IPS-18c (cell line): Measurements from ENCODE around the gene GALNT10.

Experiments used
- H3K4me3 ChIP-seq: 2 replicates; pipeline ENCODE4 v1.7.0; 2013; ENCODE audit warnings: low read depth, mild to moderate bottlenecking, low read length, moderate library complexity; ENCODE audit not compliant: insufficient read depth
- H3K9me3 ChIP-seq: one replicate; pipeline ENCODE4 v1.6.1; 2013; ENCODE audit warnings: mild to moderate bottlenecking, low read length, moderate library complexity; ENCODE audit not compliant: control insufficient read depth, insufficient read depth

GALNT10 gene

DNA sequence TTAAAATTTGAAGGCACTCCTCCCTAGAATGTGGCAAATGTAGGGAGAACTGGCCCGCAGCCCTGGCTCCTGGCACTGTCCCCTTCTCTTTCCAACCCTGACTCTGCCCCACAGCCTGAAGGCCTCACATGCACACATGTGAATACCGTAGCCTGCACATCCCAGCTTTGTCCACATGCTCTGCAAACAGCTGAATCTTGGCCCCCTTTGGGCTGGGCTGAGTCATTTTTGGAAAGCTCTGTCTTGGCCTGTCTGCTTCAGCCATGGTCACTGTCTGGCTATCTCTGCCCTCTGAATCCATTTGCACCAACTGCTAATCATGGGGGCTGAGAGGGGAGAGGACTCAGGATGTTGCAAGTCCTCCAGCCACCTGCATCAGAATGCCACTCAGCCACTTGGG is 22.1 kb upstream of the GALNT10 start:
- no peaks in the 10 kb centered on the region for H3K9me3 ChIP-seq
- H3K4me3 ChIP-seq = no peak overlapping the region

GRCh38 chr5:154172785-154173184 is 17.7 kb upstream of the GALNT10 start:
- no peaks in the 10 kb centered on the region for H3K9me3 ChIP-seq
- no peak overlapping the region for H3K4me3 ChIP-seq

DNA sequence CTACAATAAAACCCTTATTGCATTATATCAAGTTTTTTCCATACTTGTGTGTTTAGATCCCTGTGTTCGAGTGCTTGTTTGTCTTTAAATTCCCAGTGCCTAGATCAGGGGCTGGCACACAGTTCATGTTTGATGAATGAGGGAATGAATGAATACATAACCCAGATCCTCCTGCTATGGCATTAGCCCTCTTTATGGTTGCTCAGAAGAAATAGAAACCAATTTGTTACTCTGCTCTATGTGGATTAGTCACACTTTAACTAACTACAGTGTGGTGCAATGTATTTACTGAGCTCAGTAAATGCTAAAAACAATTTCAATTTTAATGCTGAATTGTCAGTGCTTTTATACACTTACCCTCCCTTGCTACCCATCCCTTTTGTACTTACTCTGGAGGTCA is 16.4 kb upstream of the GALNT10 start:
- no peak overlapping the region for H3K4me3 ChIP-seq
- H3K9me3 ChIP-seq = no peaks in the 10 kb centered on the region

DNA sequence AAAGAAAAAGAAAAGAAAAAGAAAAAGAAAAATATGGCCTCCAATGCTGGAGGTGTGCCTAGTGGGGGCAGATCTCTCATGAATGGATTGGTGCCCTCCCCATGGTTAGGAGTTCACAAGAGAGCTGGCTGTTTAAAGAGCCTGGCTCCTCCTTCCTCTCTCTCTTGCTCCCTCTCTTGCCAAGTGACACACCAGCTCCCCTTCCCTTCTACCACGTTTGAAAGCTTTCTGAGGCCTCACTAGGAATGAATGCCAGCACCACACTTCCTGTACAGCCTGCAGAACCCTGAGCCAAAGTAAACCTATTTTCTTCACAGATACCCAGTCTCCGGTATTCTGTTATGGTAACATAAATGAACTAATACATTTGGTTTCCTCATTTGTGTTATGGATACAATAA is 14.4 kb upstream of the GALNT10 start:
- no peaks in the 10 kb centered on the region for H3K9me3 ChIP-seq
- no peak overlapping the region for H3K4me3 ChIP-seq

DNA sequence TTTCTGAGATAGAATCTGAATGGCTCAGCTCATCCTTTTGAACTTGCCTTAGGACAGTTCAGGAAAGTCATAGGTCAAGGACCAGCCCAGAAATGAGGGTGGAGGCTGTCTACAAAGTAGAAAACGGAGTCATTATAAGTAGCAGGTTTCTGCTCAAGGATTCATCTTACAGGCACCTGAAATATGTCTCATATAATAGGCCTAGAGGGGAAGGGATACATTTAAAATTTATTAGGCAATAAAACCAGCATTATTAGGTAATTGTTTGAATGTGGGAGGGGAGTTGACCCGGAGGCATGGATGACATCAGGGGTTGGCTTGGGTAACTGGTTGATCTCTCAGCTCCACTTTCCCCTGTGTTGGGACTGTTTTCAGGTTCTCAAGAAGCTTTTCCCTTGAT is 11.9 kb upstream of the GALNT10 start:
- no peak overlapping the region for H3K4me3 ChIP-seq
- no peaks in the 10 kb centered on the region for H3K9me3 ChIP-seq

DNA sequence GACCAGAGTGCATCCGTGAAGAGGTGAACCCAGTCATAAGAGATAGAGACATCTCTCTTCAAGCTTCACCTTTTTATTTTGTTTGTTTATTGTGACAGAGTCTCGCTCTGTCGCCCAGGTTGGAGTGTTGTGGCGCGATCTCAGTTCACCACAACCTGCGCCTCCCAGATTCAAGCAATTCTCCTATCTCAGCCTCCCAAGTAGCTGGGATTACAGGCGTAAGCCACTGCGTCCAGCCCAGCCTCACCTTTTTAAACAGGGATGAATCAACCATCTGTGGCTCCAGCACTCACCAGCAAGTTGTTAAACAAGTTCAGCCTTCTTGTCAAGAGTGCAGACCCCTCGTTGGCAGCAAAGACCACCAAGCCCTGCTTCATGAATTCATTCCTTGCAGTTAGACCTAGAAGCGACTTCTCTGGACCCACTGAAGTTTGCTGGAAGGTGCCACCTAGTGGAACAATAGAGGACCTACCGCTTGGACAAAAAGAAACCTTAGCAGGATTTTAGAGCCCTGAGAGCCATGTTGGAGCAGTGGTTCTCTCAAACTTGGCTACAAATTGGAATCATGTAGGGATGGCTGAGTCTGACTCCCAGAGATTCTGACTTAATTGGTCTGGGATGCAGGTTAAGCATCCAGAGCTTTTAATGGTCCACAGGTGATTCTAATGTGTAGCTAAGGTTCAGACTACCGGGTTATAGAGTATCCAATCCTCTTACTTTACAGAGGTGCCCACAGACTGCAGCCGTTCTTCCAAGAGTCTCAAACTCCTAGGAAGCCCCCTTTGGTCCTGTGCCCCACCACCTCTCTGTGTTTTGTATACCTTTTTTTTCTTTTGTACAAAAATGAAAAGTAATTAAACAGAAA is 10.5 kb upstream of the GALNT10 start:
- no peaks in the 10 kb centered on the region for H3K9me3 ChIP-seq
- no peak overlapping the region for H3K4me3 ChIP-seq

DNA sequence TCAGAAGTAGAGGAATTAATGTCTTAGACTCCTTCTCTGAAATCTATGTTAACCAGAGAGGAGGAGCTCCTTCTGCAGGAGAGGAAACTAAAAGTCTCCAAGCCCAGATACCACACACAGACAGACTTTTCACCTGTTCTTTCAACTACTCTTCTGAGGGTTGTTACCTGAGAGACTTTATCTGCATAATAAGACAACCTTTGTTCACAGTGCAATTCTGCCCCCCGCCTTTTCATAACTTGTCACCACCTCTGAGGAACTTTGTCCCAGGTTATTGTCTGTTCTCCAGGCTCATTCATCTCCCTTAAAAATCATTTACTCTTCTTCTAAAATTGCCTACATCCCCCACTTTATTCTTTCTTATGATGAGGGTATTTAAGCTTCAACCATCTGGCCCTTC is 9.4 kb upstream of the GALNT10 start:
- no peaks in the 10 kb centered on the region for H3K9me3 ChIP-seq
- no peak overlapping the region for H3K4me3 ChIP-seq

GRCh38 chr5:154189256-154189818 is 1.2 kb upstream of the GALNT10 start:
- peak overlapping the region; percentile 76 for H3K4me3 ChIP-seq
- peaks cover 4% of the 10 kb centered on the region for H3K9me3 ChIP-seq

GRCh38 chr5:154189819-154190594 is 526 bp upstream of the GALNT10 start:
- H3K9me3 ChIP-seq = peaks cover 4% of the 10 kb centered on the region
- peak overlapping the region; percentile 76 for H3K4me3 ChIP-seq

DNA sequence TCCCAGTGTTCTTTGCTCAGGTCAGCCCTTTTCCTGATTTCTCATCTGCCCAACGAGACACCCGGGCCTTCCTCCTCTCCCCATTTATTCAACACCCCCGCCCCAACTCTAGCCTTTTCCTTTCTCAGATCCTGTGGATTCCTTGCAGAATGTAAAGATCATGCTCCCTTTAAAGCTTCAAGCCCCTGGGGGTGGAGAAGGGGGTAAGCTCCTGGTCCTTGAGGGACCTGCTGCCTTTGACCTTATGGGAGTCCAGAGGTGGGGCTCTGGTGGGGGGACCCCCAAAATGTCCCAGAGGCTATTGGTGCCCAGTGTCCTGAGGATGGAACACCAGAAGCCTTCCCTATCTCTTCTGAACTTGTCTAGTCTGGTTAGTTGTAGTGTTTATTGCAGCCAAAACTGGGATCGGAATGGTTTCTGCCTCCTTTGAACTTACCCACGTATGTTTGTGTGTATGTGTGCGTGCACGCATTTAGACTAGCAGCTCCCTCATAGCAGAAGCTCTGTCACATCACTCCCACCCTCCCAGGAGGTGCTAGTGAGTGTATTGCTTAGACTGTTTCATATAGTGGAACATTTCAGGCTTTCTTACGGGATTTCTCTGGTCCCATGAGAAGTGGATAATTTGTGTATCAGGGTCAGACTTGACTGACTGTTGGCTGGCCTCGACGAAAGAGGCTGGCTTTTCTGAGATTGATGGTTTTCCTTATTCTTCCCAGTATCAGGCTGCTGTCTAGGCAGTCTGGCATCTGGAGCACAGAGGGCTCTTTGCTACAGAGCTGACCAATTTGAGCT is 1.1 kb downstream of the GALNT10 start:
- H3K4me3 ChIP-seq = peak overlapping the region; percentile 9; the same call in 1 of the 2 replicates
- peaks cover 4% of the 10 kb centered on the region for H3K9me3 ChIP-seq

DNA sequence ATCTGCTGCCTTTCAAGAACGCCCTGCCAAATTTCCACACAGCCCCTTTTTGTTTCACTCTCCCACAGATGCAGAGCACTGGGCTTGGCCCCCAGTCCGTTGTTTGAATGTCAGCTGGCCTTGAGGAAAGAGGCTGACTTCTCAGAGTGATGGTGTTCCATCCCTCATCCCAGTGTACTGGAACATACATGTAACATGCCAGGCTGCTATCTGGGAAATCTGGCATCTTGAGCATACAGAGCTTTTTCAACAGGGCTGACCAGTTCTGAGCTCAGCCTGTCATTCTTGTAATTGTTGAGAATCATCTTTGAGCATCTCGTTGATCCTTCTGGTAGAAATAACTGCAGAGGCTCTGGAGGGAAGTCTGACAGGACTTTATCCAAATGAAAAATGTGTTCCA is 2.8 kb downstream of the GALNT10 start:
- Histone ChIP-seq H3K4me3 (no peak overlapping the region), H3K9me3 (peaks cover 4% of the 10 kb centered on the region)

DNA sequence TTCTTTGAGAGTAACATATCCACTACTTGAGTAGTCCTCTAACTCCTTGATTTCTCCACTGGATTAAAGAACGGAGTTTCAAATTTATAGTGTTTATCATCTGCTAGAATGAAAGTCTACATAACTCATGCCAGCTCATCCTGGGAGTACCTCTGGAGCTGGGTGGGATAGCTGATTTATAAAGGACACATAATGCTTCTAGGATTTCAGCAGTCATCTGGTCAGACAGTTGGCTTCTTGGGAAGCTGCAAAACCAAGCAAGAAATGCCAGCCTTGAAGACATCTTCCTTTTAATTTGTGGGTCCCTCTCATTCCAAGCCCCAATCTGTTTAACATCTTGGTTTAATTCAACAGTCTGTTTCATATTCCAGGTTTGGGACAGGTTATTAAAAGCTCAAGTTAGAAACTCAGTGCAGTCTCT is 3.2 kb downstream of the GALNT10 start:
- Histone ChIP-seq H3K9me3 (peaks cover 4% of the 10 kb centered on the region), H3K4me3 (no peak overlapping the region)

DNA sequence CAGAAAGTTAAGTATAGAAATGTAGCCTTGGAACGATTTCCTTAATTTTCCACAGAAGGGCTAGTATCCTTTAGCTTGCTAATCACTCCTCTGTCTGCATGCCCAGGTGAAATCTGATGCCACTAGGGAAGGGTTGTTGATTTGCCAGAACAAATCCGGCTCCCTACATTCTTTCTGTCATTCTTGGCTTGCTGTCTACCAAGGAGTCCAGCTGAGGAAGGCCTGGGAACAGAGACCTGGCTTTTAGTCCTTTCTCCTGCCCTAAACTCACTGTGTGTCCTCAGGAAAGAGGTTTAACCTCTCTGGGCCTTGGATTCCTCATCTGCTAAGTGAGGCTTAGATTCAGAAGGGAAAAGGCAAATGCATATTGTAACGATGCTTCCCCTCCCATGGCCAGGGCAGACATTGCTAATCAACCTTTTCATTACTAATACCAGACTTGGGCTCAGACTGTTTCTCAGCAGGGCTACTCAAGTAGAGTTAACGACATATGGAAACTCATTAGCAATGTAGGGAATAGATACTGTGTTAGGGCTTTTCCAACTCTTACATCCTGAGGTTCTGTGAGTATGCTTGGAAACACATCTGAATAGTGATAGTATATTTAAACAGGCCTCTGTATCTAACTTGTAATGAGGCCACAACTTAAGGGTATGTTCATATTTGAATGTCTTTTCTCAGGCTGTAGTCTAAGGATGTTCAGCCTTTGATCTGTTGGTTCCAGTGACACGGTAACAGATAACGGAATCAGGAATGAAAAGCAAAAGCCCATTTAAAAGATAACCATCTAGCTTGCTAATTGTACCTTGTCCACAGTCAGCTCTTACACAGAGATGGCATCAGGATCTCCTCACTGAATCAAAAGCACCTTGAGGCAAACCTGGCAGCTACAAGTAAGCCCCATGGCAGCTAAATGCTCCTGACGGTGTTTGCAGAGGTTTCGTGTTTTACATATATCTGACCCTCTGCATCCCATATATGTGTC is 4.1 kb downstream of the GALNT10 start:
- peaks cover 4% of the 10 kb centered on the region for H3K9me3 ChIP-seq
- no peak overlapping the region for H3K4me3 ChIP-seq

DNA sequence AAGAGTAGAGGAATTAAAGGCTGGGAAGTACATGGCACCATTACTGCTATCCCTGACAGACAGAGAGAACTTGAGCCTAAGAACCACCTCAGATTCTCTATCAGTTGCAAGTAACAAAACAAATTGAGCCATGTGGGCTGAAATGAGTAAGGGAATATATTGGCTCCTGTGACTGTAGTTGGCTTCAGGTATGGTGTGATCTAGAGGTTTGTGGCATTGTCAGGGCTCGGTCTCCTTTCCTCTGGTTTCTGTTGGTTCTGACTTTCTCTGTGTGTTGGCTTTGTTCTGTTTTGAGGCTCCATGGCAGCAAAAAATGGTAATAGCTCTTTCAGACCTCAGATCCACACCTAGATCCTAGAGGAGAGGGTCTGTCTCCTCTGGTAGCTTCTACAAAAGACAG is 5.7 kb downstream of the GALNT10 start:
- Histone ChIP-seq H3K9me3 (no peaks in the 10 kb centered on the region), H3K4me3 (no peak overlapping the region)

DNA sequence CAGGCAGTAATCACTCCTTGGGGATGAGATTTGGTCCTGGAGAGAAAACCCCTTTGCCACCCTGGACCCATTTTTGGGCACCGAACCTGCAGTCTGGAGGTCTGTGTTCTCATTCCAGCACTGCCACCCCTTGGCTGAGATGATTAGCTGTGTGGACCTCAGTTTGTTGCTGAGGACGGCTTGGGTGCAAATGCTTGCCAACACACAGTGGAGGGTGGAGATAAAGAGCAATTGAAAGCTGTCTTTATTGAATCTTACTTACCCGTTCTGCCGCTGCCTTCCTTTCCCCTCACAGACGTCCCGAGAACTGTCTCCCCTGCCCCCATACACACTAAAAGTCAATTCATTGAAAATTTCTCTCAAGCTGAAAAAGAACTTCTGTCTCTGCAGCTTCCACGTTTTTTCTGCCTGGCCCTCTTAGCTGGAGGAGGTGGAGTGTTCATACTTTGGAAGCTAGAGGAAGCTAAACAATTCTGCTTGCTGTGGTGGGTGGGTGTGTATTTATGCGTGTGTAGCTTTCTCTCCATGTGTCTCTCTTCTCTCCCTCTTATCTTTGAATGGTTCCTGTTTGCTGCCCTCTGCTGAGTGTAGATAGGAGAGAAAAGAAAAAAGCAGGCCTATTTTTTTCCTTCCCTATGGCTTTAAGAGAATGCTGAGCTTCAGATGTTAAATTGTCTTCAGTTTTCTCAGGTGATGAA is 6.6 kb downstream of the GALNT10 start:
- no peak overlapping the region for H3K4me3 ChIP-seq
- no peaks in the 10 kb centered on the region for H3K9me3 ChIP-seq
